ENCODE measurements around the gene ZNF280B. TPM values are rescaled to one million over a fixed set of nuclear protein-coding genes. Genes with fewer than 3 reads are reported as not detected.

ZNF280B gene
- total RNA-seq (2022; extraction: Qiagen RNA extraction): 1.1 to 1.8 TPM (median 1.3 TPM) in 5 replicates

GRCh38 chr22:22508274-22509176 lies at the start of gene ZNF280B:
Gene ZNF280B, minus strand, starts transcription at chr22:22508742. Its CDS starts 19,344 bp downstream, at chr22:22489398.

GRCh38 chr22:22520020-22520656 lies 11.6 kb upstream of the ZNF280B start, which contains the start of gene ZNF280A:
Gene ZNF280A, minus strand, starts transcription at chr22:22520270. Its CDS starts 4,640 bp downstream, at chr22:22515630.

Other genes starting within 250 kb of the ZNF280B start
- gene ZNF280A, start 11.5 kb upstream of the ZNF280B start, total RNA-seq (2022; extraction: Qiagen RNA extraction): 2.9 to 3.9 TPM (median 3.0 TPM) in 5 replicates
- 90.0 to 109 TPM (median 99.8 TPM) in 5 replicates for gene PRAME, start 50.5 kb upstream of the ZNF280B start, total RNA-seq (2022; extraction: Qiagen RNA extraction)
- not detected in 5 replicates for gene GGTLC2, start 135.9 kb upstream of the ZNF280B start, total RNA-seq (2022; extraction: Qiagen RNA extraction)

Measured in A549 treated with AZD2906 at 1 μM for 4 hours (cell line).